HUDEP-2 (cell line): ENCODE data around the gene TSPAN17.

Source experiments
- DNase-seq, 76 experiments: peaks; one replicate each; lab custom pipeline; 2025; ENCODE audit not compliant: unreplicated experiment in 76 of 76; lab: John Stamatoyannopoulos, UW

TSPAN17 gene

GRCh38 chr5:176658817-176659511 is 11.7 kb downstream of the TSPAN17 start:
- no peak for DNase-seq

- DNase-seq: no peak
Measured at GRCh38 chr5:176659512-176659839, 12.2 kb downstream of the TSPAN17 start.

GRCh38 chr5:176659860-176660461 is 12.7 kb downstream of the TSPAN17 start:
- no peak for DNase-seq

- no peak for DNase-seq
Measured at GRCh38 chr5:176660530-176660859, 13.2 kb downstream of the TSPAN17 start.

- peak in 68 of 76 experiments; percentile 6 to 80 (median 56) for DNase-seq
Measured at GRCh38 chr5:176660860-176661641, 13.8 kb downstream of the TSPAN17 start.

- DNase-seq: no peak
Measured at GRCh38 chr5:176661676-176662075, 14.4 kb downstream of the TSPAN17 start.

GRCh38 chr5:176662371-176663333 is 15.4 kb downstream of the TSPAN17 start:
- no peak for DNase-seq

- no peak for DNase-seq
Measured at GRCh38 chr5:176663566-176663965, 16.3 kb downstream of the TSPAN17 start.

GRCh38 chr5:176664479-176664878 is 17.2 kb downstream of the TSPAN17 start:
- no peak for DNase-seq

- no peak for DNase-seq
Measured at GRCh38 chr5:176664886-176665285, 17.6 kb downstream of the TSPAN17 start.

- DNase-seq: no peak
Measured at GRCh38 chr5:176665517-176665916, 18.2 kb downstream of the TSPAN17 start.

GRCh38 chr5:176667637-176668036 is 20.4 kb downstream of the TSPAN17 start:
- no peak for DNase-seq

GRCh38 chr5:176670449-176670848 is 23.2 kb downstream of the TSPAN17 start:
- DNase-seq: no peak

GRCh38 chr5:176671399-176671798 is 24.1 kb downstream of the TSPAN17 start:
- no peak for DNase-seq

- no peak for DNase-seq
Measured at GRCh38 chr5:176671890-176672747, 24.8 kb downstream of the TSPAN17 start.

- DNase-seq: no peak
Measured at GRCh38 chr5:176673651-176674583, 26.6 kb downstream of the TSPAN17 start.

- DNase-seq: no peak
Measured at GRCh38 chr5:176674799-176675198, 27.5 kb downstream of the TSPAN17 start.

- DNase-seq: peak in 8 of 76 experiments; percentile 4 to 32 (median 12)
Measured at GRCh38 chr5:176675676-176676360, 28.5 kb downstream of the TSPAN17 start.
